PC-9 (cell line): ENCODE results near the gene ZNF580. TPM values are rescaled to one million over a fixed set of nuclear protein-coding genes. Genes with fewer than 3 reads are reported as not detected.

Experiments used
- BruUV-seq: library from RNA; stranded (reverse); fragments of 400-500 nt; replicated peaks from 2 replicates; lab custom pipeline; 2021; lab: Mats Ljungman, UMichigan
- CTCF ChIA-PET: fragments of 300-600 bp; sonication (Branson Sonifier 250); formaldehyde crosslinking; loops from one replicate; lab custom pipeline; 2022; ENCODE audit warnings: antibody characterized with exemption; lab: Charles Lee
- POLR2A ChIA-PET: fragments of 300-600 bp; sonication (Branson Sonifier 250); formaldehyde crosslinking; loops from one replicate; lab custom pipeline; 2022; ENCODE audit warnings: antibody characterized with exemption; ENCODE audit not compliant: unreplicated experiment; lab: Charles Lee
- DNase-seq, 2 experiments: peaks; one replicate each; pipeline versions ENCODE4 v3.0.0 to v3.0.0-alpha.2; 2015 to 2022; ENCODE audit warnings: mixed read lengths in 1 of 2
- H2AFZ ChIP-seq: fragments of 200-600 bp; sonication (generic); 2 replicates; pipeline ENCODE4 v1.8.1; 2017; ENCODE audit warnings: antibody characterized with exemption
- H3F3A ChIP-seq: fragments of 200-600 bp; sonication (generic); 2 replicates; pipeline ENCODE4 v1.8.1; 2017; ENCODE audit warnings: antibody characterized with exemption, mild to moderate bottlenecking, low read depth; ENCODE audit not compliant: insufficient read depth
- H3K27ac ChIP-seq: fragments of 200-600 bp; sonication (generic); 2 replicates; pipeline ENCODE4 v1.6.1; 2016; ENCODE audit warnings: mixed run types
- H3K27me3 ChIP-seq: fragments of 200-600 bp; sonication (generic); 2 replicates; pipeline ENCODE4 v1.6.1; 2016; ENCODE audit warnings: low read depth, mixed run types; ENCODE audit not compliant: insufficient read depth
- H3K36me3 ChIP-seq: fragments of 200-600 bp; sonication (generic); 2 replicates; pipeline ENCODE4 v1.6.1; 2016; ENCODE audit warnings: low read depth, mixed run types
- H3K4me1 ChIP-seq: fragments of 200-600 bp; sonication (generic); replicated peaks from 2 replicates; pipeline ENCODE4 v1.6.1; 2016; ENCODE audit warnings: mixed run types; ENCODE audit not compliant: insufficient read depth
- H3K4me2 ChIP-seq: fragments of 200-600 bp; sonication (generic); 2 replicates; pipeline ENCODE4 v1.6.1; 2017; ENCODE audit warnings: mixed run types
- H3K4me3 ChIP-seq: fragments of 200-600 bp; sonication (generic); 2 replicates; pipeline ENCODE4 v1.6.1; 2016; ENCODE audit warnings: mixed run types
- H3K79me2 ChIP-seq: fragments of 200-600 bp; sonication (generic); 2 replicates; pipeline ENCODE4 v1.6.1; 2017; ENCODE audit warnings: low read depth, mixed run types
- H3K9me2 ChIP-seq: fragments of 200-600 bp; sonication (generic); 2 replicates; pipeline ENCODE4 v1.8.1; 2017; ENCODE audit warnings: mild to moderate bottlenecking; ENCODE audit not compliant: insufficient read depth
- H3K9me3 ChIP-seq: fragments of 200-600 bp; sonication (generic); 2 replicates; pipeline ENCODE4 v1.8.1; 2016; ENCODE audit warnings: low read depth; ENCODE audit not compliant: insufficient read depth
- H4K20me1 ChIP-seq: fragments of 200-600 bp; sonication (generic); 2 replicates; pipeline ENCODE4 v1.8.1; 2017; ENCODE audit not compliant: insufficient read depth
- CTCF ChIP-seq: fragments of 200-600 bp; sonication (generic); conservative IDR thresholded peaks from 2 replicates; pipeline ENCODE4 v1.6.1; 2017; ENCODE audit warnings: mixed run types, antibody characterized with exemption, mild to moderate bottlenecking, moderate library complexity
- EZH2 ChIP-seq: fragments of 200-600 bp; sonication (generic); IDR thresholded peaks from 2 replicates; pipeline ENCODE4 v1.8.0; 2017; ENCODE audit warnings: antibody characterized with exemption, low read depth
- intact Hi-C: fragments of 100-400 bp; cut with micrococcal nuclease; formaldehyde crosslinking; loops from one replicate; pipeline ENCODE4 v1.10.0; 2022; ENCODE audit not compliant: unreplicated experiment
- total RNA-seq: library from RNA; stranded (reverse); gene quantifications from 2 replicates; pipeline ENCODE4 v1.2.3, GENCODE V29; 2021

The ZNF580 gene
- total RNA-seq, 1 experiment from 2014 or later = 56.6 TPM

GRCh38 chr19:55667006-55667381, 26.2 kb downstream of the ZNF580 start:
- intact Hi-C loops = no loop called here
- Histone ChIP-seq H3K4me1 (peaks cover 49% of the 10 kb centered on the region), H3K9me2 (no peaks in the 10 kb centered on the region), H3K4me3 (no peak overlapping the region), H3K27ac (peak overlapping the region; percentile 33), H2AFZ (no peak overlapping the region), H3K4me2 (peak overlapping the region; percentile 51), H3K79me2 (peaks cover 98% of the 10 kb centered on the region), H3K36me3 (peaks cover 53% of the 10 kb centered on the region), H4K20me1 (peaks cover 93% of the 10 kb centered on the region), H3K9me3 (no peaks in the 10 kb centered on the region), H3K27me3 (no peaks in the 10 kb centered on the region), H3F3A (peaks cover 89% of the 10 kb centered on the region)
- no TSS peak for BruUV-seq
- ChIA-PET CTCF (interaction anchor here (0.6 kb wide), 1 partner anchor 9 kb away, joined by 5 read pairs; no protein-coding TSS in a partner anchor), POLR2A (interaction anchor here (0.6 kb wide), 2 partner anchors 454 to 1676 kb away, joined by 5 read pairs; partner anchors contain the start of gene CACNG6)
- DNase-seq = no peak
- no peak for TF ChIP-seq CTCF
- no peak for TF ChIP-seq EZH2

GRCh38 chr19:55667511-55667910, 26.7 kb downstream of the ZNF580 start:
- Histone ChIP-seq H3K27ac (peak overlapping the region; percentile 33; the same call in 1 of the 2 replicates), H3K4me2 (peak overlapping the region; percentile 51), H3K79me2 (peaks cover 98% of the 10 kb centered on the region), H3K27me3 (no peaks in the 10 kb centered on the region), H3K4me1 (peaks cover 54% of the 10 kb centered on the region), H3K36me3 (peaks cover 54% of the 10 kb centered on the region), H3K4me3 (no peak overlapping the region), H3F3A (peaks cover 89% of the 10 kb centered on the region), H4K20me1 (peaks cover 93% of the 10 kb centered on the region), H3K9me2 (no peaks in the 10 kb centered on the region), H2AFZ (no peak overlapping the region), H3K9me3 (no peaks in the 10 kb centered on the region)
- no peak for TF ChIP-seq EZH2
- no peak for TF ChIP-seq CTCF
- intact Hi-C loops = no loop called here
- POLR2A ChIA-PET = interaction anchor here (0.6 to 1.0 kb wide), 2 partner anchors 13 to 1219 kb away, joined by 11 to 13 read pairs; partner anchors contain the start of gene LENG8
- CTCF ChIA-PET = interaction anchor here (0.6 to 1.3 kb wide), 2 partner anchors 8 to 13 kb away, joined by 5 to 8 read pairs; partner anchors contain the start of gene U2AF2
- BruUV-seq = no TSS peak
- no peak for DNase-seq

GRCh38 chr19:55667958-55668357, 27.2 kb downstream of the ZNF580 start:
- intact Hi-C loops = no loop called here
- DNase-seq = peak; percentile 83 to 85
- Histone ChIP-seq H4K20me1 (peaks cover 93% of the 10 kb centered on the region), H3K4me3 (no peak overlapping the region), H3K9me3 (no peaks in the 10 kb centered on the region), H3K4me2 (peak overlapping the region; percentile 51), H3K27ac (no peak overlapping the region), H3K4me1 (peaks cover 56% of the 10 kb centered on the region), H3K36me3 (peaks cover 52% of the 10 kb centered on the region), H3K27me3 (no peaks in the 10 kb centered on the region), H2AFZ (no peak overlapping the region), H3F3A (peaks cover 89% of the 10 kb centered on the region), H3K9me2 (no peaks in the 10 kb centered on the region), H3K79me2 (peaks cover 98% of the 10 kb centered on the region)
- CTCF ChIA-PET = interaction anchor here (1.3 kb wide), 1 partner anchor 13 kb away, joined by 8 read pairs; the partner anchor contains the start of gene U2AF2
- TF ChIP-seq CTCF (no peak), EZH2 (no peak)
- BruUV-seq = no TSS peak
- POLR2A ChIA-PET = interaction anchor here (0.6 to 1.0 kb wide), 2 partner anchors 14 to 1219 kb away, joined by 11 to 13 read pairs; partner anchors contain the start of gene LENG8
